HEK293 (cell line): Measurements from ENCODE around the gene CXCR4.

ENCODE experiments used
- CTCF ChIA-PET: fragments of 350-600 bp; formaldehyde crosslinking; extraction: SDS; loops from one replicate; lab custom pipeline; 2021; ENCODE audit warnings: antibody characterized with exemption; lab: Yijun Ruan, JAX
- POLR2A ChIA-PET: fragments of 300-600 bp; formaldehyde crosslinking; extraction: SDS; loops from one replicate; lab custom pipeline; 2020; ENCODE audit warnings: antibody characterized with exemption, inconsistent platforms; lab: Yijun Ruan, JAX
- H3K27ac ChIP-seq: fragments of 200-500 bp; sonication (Bioruptor generic); 2 replicates; pipeline ENCODE4 v1.5.1; 2014; ENCODE audit warnings: low read depth, low read length, control low read depth, inconsistent platforms; ENCODE audit errors: extremely low read depth
- H3K36me3 ChIP-seq, 2 experiments: fragments of 200-500 bp in 1 of 2; sonication (Bioruptor generic) in 1 of 2; 1 replicate in 1 of 2; 2 replicates in 1 of 2; pipeline ENCODE4 v1.5.1; 2014 to 2017; ENCODE audit warnings: inconsistent platforms in 2 of 2, low read length in 2 of 2; ENCODE audit not compliant: control insufficient read depth in 2 of 2, insufficient read depth in 1 of 2
- H3K4me1 ChIP-seq: fragments of 200-500 bp; sonication (Bioruptor generic); 2 replicates; pipeline ENCODE4 v1.5.1; 2014; ENCODE audit warnings: mild to moderate bottlenecking, low read length, inconsistent platforms; ENCODE audit not compliant: control insufficient read depth, insufficient read depth
- H3K4me3 ChIP-seq: 2 replicates; pipeline ENCODE4 v1.5.1; 2011; ENCODE audit warnings: low read depth, mild to moderate bottlenecking, control low read depth, low read length, moderate library complexity
- H3K9me3 ChIP-seq: fragments of 200-500 bp; sonication (Bioruptor generic); 2 replicates; pipeline ENCODE4 v1.5.1; 2014; ENCODE audit warnings: low read depth, low read length, inconsistent platforms; ENCODE audit not compliant: control insufficient read depth, insufficient read depth
- ZNF10 ChIP-seq: fragments of 450-650 bp; formaldehyde crosslinking; IDR thresholded peaks from 2 replicates; pipeline ENCODE4 v1.5.1; 2017; ENCODE audit warnings: missing biosample characterization, missing genetic modification characterization
- ZNF223 ChIP-seq: fragments of 450-650 bp; formaldehyde crosslinking; IDR thresholded peaks from 2 replicates; pipeline ENCODE4 v1.5.1; 2016; ENCODE audit warnings: missing biosample characterization, missing genetic modification characterization
- ZNF391 ChIP-seq: fragments of 450-650 bp; formaldehyde crosslinking; IDR thresholded peaks from 2 replicates; pipeline ENCODE4 v1.5.1; 2016; ENCODE audit warnings: low read depth, missing biosample characterization, missing genetic modification characterization, borderline replicate concordance
- ZNF677 ChIP-seq: fragments of 450-650 bp; IDR thresholded peaks from 2 replicates; pipeline ENCODE4 v1.5.0; 2018; ENCODE audit warnings: missing biosample characterization, mild to moderate bottlenecking, missing genetic modification characterization, moderate library complexity
- ZSCAN30 ChIP-seq: fragments of 450-650 bp; IDR thresholded peaks from 2 replicates; pipeline ENCODE4 v1.5.1; 2018; ENCODE audit warnings: missing biosample characterization, mild to moderate bottlenecking, missing genetic modification characterization, moderate library complexity
- TF ChIP-seq, protein P1 (sequence below): fragments of 450-650 bp; formaldehyde crosslinking; IDR thresholded peaks from 2 replicates; pipeline ENCODE4 v1.5.1; 2016; ENCODE audit warnings: missing biosample characterization, missing genetic modification characterization
- TF ChIP-seq, protein P2 (sequence below): fragments of 450-650 bp; formaldehyde crosslinking; IDR thresholded peaks from 2 replicates; pipeline ENCODE4 v1.5.1; 2016; ENCODE audit warnings: missing biosample characterization, missing genetic modification characterization
- TF ChIP-seq, protein P3 (sequence below): fragments of 450-650 bp; formaldehyde crosslinking; IDR thresholded peaks from 2 replicates; pipeline ENCODE4 v1.5.1; 2016; ENCODE audit warnings: missing biosample characterization, missing genetic modification characterization
- TF ChIP-seq, protein P4 (sequence below): sonication (generic); formaldehyde crosslinking; IDR thresholded peaks from 2 replicates; pipeline ENCODE4 v1.8.1; 2022; ENCODE audit warnings: mild to moderate bottlenecking, moderate library complexity, missing genetic modification reagents
- TF ChIP-seq, protein P5 (sequence below): fragments of 450-650 bp; formaldehyde crosslinking; IDR thresholded peaks from 2 replicates; pipeline ENCODE4 v1.5.1; 2016; ENCODE audit warnings: missing biosample characterization, missing genetic modification characterization, borderline replicate concordance
- TF ChIP-seq, protein P6 (sequence below): fragments of 450-650 bp; IDR thresholded peaks from 2 replicates; pipeline ENCODE4 v1.5.1; 2018; ENCODE audit warnings: missing biosample characterization, missing genetic modification characterization

Gene CXCR4

DNA sequence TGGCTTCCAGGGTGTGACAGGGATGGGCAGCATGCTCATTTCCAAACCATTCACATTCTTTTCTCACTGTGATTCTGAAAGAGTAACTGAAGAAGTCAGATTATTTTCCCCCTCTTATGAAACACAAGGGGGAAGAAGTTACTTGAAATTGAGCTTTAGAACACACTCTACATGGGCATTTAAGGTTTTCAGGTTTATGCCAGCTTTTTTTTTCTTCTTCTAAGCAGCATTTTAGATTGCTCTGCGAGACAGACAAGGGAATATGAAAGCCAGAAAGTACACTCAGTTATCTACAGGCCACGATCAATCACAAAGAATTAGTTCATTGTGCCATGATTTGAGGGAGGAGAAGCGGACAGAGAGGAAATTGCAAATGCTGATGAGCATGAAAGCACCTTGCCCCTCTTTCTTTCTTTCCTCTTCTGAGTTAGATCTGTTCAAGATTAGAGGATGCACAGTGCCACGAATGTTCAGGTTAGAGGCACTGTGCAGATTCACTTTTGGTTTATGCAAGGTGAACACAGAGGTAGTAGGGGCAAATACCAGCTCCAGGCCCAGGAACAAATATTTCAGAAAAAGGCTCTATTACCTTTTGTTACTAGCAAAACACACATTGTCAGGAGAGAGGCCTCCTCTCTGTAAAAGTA is 49.2 kb downstream of the CXCR4 start:
- H3K27ac ChIP-seq: no peak overlapping the region
- POLR2A ChIA-PET: no interaction called here

More for the DNA sequence above, 49.2 kb downstream of the CXCR4 start:
- Histone ChIP-seq H3K4me1 (no peaks in the 10 kb centered on the region), H3K4me3 (no peak overlapping the region), H3K36me3 (no peaks in the 10 kb centered on the region), H3K9me3 (no peaks in the 10 kb centered on the region)
- CTCF ChIA-PET: no interaction called here
- TF ChIP-seq ZNF677: no peak
- TF ChIP-seq, protein P1, sequence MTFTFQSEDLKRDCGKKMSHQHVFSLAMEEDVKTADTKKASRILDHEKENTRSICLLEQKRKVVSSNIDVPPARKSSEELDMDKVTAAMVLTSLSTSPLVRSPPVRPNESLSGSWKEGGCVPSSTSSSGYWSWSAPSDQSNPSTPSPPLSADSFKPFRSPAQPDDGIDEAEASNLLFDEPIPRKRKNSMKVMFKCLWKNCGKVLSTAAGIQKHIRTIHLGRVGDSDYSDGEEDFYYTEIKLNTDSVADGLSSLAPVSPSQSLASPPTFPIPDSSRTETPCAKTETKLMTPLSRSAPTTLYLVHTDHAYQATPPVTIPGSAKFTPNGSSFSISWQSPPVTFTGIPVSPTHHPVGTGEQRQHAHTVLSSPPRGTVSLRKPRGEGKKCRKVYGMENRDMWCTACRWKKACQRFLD (tag by site-specific recombination): no peak
- TF ChIP-seq, protein P2, sequence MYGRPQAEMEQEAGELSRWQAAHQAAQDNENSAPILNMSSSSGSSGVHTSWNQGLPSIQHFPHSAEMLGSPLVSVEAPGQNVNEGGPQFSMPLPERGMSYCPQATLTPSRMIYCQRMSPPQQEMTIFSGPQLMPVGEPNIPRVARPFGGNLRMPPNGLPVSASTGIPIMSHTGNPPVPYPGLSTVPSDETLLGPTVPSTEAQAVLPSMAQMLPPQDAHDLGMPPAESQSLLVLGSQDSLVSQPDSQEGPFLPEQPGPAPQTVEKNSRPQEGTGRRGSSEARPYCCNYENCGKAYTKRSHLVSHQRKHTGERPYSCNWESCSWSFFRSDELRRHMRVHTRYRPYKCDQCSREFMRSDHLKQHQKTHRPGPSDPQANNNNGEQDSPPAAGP: no peak
- no peak for TF ChIP-seq ZNF223
- TF ChIP-seq, protein P3, sequence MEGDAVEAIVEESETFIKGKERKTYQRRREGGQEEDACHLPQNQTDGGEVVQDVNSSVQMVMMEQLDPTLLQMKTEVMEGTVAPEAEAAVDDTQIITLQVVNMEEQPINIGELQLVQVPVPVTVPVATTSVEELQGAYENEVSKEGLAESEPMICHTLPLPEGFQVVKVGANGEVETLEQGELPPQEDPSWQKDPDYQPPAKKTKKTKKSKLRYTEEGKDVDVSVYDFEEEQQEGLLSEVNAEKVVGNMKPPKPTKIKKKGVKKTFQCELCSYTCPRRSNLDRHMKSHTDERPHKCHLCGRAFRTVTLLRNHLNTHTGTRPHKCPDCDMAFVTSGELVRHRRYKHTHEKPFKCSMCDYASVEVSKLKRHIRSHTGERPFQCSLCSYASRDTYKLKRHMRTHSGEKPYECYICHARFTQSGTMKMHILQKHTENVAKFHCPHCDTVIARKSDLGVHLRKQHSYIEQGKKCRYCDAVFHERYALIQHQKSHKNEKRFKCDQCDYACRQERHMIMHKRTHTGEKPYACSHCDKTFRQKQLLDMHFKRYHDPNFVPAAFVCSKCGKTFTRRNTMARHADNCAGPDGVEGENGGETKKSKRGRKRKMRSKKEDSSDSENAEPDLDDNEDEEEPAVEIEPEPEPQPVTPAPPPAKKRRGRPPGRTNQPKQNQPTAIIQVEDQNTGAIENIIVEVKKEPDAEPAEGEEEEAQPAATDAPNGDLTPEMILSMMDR (tag by site-specific recombination): no peak
- no peak for TF ChIP-seq ZNF391 (tag by site-specific recombination)
- no peak for TF ChIP-seq ZNF10 (tag by site-specific recombination)
- TF ChIP-seq, protein P4, sequence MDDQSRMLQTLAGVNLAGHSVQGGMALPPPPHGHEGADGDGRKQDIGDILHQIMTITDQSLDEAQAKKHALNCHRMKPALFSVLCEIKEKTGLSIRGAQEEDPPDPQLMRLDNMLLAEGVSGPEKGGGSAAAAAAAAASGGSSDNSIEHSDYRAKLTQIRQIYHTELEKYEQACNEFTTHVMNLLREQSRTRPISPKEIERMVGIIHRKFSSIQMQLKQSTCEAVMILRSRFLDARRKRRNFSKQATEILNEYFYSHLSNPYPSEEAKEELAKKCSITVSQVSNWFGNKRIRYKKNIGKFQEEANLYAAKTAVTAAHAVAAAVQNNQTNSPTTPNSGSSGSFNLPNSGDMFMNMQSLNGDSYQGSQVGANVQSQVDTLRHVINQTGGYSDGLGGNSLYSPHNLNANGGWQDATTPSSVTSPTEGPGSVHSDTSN: no peak
- no peak for TF ChIP-seq ZSCAN30 (tag by site-specific recombination)
- TF ChIP-seq, protein P5, sequence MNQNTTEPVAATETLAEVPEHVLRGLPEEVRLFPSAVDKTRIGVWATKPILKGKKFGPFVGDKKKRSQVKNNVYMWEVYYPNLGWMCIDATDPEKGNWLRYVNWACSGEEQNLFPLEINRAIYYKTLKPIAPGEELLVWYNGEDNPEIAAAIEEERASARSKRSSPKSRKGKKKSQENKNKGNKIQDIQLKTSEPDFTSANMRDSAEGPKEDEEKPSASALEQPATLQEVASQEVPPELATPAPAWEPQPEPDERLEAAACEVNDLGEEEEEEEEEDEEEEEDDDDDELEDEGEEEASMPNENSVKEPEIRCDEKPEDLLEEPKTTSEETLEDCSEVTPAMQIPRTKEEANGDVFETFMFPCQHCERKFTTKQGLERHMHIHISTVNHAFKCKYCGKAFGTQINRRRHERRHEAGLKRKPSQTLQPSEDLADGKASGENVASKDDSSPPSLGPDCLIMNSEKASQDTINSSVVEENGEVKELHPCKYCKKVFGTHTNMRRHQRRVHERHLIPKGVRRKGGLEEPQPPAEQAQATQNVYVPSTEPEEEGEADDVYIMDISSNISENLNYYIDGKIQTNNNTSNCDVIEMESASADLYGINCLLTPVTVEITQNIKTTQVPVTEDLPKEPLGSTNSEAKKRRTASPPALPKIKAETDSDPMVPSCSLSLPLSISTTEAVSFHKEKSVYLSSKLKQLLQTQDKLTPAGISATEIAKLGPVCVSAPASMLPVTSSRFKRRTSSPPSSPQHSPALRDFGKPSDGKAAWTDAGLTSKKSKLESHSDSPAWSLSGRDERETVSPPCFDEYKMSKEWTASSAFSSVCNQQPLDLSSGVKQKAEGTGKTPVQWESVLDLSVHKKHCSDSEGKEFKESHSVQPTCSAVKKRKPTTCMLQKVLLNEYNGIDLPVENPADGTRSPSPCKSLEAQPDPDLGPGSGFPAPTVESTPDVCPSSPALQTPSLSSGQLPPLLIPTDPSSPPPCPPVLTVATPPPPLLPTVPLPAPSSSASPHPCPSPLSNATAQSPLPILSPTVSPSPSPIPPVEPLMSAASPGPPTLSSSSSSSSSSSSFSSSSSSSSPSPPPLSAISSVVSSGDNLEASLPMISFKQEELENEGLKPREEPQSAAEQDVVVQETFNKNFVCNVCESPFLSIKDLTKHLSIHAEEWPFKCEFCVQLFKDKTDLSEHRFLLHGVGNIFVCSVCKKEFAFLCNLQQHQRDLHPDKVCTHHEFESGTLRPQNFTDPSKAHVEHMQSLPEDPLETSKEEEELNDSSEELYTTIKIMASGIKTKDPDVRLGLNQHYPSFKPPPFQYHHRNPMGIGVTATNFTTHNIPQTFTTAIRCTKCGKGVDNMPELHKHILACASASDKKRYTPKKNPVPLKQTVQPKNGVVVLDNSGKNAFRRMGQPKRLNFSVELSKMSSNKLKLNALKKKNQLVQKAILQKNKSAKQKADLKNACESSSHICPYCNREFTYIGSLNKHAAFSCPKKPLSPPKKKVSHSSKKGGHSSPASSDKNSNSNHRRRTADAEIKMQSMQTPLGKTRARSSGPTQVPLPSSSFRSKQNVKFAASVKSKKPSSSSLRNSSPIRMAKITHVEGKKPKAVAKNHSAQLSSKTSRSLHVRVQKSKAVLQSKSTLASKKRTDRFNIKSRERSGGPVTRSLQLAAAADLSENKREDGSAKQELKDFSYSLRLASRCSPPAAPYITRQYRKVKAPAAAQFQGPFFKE (tag by site-specific recombination): no peak
- TF ChIP-seq, protein P6, sequence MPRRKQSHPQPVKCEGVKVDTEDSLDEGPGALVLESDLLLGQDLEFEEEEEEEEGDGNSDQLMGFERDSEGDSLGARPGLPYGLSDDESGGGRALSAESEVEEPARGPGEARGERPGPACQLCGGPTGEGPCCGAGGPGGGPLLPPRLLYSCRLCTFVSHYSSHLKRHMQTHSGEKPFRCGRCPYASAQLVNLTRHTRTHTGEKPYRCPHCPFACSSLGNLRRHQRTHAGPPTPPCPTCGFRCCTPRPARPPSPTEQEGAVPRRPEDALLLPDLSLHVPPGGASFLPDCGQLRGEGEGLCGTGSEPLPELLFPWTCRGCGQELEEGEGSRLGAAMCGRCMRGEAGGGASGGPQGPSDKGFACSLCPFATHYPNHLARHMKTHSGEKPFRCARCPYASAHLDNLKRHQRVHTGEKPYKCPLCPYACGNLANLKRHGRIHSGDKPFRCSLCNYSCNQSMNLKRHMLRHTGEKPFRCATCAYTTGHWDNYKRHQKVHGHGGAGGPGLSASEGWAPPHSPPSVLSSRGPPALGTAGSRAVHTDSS (tag by site-specific recombination): no peak
